Fibroblast of the aortic adventitia (primary cell): ENCODE results near the gene SCLY. TPM values are rescaled to one million over a fixed set of nuclear protein-coding genes. Genes with fewer than 3 reads are reported as not detected.

Experiments used
- DNase-seq: peaks from one replicate; pipeline ENCODE4 v3.0.0-alpha.2; 2010; ENCODE audit warnings: low read depth
- H3K4me3 ChIP-seq: 2 replicates; pipeline ENCODE4 v1.5.1; 2011; ENCODE audit warnings: low read depth, mild to moderate bottlenecking, control low read depth, low read length, moderate library complexity
- total RNA-seq: library from RNA; depleted of rRNA; stranded (reverse); fragments of >200 nt; gene quantifications from 2 replicates; pipeline ENCODE4 v1.2.3, GENCODE V29; 2012; ENCODE audit warnings: low replicate concordance
- TF ChIP-seq, protein P1 (sequence below): IDR thresholded peaks from 2 replicates; pipeline ENCODE4 v1.5.1; 2011; ENCODE audit warnings: mild to moderate bottlenecking, low read length, control low read depth, inconsistent platforms; ENCODE audit not compliant: insufficient read depth

SCLY gene
- total RNA-seq, 1 donor, result 13.0 TPM

DNA sequence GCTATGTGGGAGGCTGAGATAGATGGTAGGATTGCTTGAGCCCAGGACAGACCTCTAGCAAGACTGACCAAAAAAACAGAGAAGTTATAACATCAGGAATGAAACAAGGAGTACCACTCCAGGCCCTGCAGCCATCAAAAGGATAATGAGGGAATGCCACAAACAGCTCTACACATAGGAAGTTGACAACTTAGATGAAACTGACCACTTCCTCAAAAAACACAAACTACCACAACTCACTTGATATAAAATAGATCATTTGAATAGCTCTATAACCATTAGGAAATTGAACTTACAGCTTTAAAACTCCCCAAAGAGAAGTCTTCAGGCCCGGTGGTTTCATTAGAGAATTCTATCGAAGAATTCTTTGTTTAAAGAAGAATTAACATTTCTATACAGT lies 26.4 kb downstream of the SCLY start:
- no peak overlapping the region for H3K4me3 ChIP-seq
- TF ChIP-seq, protein P1, sequence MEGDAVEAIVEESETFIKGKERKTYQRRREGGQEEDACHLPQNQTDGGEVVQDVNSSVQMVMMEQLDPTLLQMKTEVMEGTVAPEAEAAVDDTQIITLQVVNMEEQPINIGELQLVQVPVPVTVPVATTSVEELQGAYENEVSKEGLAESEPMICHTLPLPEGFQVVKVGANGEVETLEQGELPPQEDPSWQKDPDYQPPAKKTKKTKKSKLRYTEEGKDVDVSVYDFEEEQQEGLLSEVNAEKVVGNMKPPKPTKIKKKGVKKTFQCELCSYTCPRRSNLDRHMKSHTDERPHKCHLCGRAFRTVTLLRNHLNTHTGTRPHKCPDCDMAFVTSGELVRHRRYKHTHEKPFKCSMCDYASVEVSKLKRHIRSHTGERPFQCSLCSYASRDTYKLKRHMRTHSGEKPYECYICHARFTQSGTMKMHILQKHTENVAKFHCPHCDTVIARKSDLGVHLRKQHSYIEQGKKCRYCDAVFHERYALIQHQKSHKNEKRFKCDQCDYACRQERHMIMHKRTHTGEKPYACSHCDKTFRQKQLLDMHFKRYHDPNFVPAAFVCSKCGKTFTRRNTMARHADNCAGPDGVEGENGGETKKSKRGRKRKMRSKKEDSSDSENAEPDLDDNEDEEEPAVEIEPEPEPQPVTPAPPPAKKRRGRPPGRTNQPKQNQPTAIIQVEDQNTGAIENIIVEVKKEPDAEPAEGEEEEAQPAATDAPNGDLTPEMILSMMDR, result no peak
- no peak for DNase-seq

DNA sequence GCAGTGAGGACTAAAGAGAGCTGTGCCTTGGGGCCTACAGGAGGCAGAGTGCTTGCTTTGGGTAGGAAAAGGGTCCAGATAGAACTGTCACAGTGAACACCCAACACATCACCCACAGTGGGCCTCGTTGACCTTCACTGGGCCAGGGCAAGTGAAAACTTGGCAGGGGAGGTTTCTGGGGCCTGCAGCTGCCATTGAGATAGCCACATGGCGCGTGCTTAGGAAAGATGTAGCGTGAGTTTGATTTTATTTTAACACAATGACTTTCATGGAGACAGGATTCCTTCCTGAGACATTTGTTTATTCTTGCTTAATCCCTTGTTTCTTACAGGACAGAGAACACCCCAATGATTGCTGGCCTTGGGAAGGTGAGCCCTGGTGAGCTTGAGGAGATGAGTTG lies 30.1 kb downstream of the SCLY start:
- DNase-seq, result no peak
- TF ChIP-seq, protein P1, result no peak
- no peak overlapping the region for H3K4me3 ChIP-seq

DNA sequence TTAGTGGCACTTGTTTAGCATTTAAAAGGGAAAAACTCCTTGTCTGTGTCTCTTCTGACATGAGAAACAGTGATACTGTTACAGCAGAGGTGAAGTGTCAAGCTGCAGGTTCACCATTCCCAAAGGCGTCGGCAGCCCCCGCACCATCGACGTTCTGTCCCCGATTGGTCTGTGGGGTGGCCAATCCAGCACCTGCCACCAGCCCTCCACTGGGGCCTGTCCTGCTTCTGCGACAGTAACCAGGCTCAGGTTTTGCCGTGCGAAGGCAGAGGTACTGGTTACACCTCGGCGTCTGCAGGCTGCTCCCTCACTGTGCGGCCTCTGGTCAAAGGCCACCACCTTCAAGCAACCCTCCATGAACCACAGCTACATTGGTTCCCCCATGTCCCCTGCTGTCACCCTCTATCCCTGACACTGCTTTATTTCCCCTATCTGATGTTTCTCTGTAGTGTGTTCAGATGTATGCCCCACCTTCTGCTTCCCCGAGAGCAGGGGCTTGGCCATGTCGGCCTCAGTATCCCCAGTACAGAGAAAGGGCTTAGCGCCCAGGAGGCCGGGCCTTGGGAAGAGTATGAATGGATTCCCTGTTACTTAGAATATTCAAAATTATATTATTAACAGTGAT lies 30.7 kb downstream of the SCLY start:
- TF ChIP-seq, protein P1, result no peak
- H3K4me3 ChIP-seq, result no peak overlapping the region
- DNase-seq, result no peak

DNA sequence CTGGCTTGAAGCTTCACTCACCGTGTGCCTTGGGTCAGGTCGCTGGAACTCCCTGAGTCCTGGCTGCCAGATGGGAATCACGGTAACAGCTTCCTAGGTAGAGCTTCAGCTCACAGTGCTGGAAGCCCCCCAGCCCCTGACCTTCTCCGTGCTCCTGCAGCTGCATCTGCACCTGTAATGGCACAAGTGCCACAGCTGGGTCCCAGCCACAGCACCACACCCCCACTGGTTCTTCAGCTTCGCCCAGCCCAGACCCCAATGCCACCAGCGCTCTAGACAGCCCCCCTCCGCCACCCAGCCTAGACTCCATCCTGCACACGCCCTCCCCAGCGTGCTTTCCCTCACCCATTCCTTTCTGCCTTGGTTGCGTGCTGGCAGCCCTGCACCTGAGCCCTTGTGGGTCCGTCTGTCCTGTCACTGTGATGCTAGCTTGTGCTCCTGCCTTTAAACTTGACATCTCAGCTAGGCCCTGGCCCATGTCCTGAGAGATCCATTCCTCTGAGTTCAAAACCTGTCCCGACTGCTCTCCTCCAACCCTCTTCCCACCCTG lies 31.8 kb downstream of the SCLY start:
- TF ChIP-seq, protein P1, result no peak
- no peak overlapping the region for H3K4me3 ChIP-seq
- no peak for DNase-seq

DNA sequence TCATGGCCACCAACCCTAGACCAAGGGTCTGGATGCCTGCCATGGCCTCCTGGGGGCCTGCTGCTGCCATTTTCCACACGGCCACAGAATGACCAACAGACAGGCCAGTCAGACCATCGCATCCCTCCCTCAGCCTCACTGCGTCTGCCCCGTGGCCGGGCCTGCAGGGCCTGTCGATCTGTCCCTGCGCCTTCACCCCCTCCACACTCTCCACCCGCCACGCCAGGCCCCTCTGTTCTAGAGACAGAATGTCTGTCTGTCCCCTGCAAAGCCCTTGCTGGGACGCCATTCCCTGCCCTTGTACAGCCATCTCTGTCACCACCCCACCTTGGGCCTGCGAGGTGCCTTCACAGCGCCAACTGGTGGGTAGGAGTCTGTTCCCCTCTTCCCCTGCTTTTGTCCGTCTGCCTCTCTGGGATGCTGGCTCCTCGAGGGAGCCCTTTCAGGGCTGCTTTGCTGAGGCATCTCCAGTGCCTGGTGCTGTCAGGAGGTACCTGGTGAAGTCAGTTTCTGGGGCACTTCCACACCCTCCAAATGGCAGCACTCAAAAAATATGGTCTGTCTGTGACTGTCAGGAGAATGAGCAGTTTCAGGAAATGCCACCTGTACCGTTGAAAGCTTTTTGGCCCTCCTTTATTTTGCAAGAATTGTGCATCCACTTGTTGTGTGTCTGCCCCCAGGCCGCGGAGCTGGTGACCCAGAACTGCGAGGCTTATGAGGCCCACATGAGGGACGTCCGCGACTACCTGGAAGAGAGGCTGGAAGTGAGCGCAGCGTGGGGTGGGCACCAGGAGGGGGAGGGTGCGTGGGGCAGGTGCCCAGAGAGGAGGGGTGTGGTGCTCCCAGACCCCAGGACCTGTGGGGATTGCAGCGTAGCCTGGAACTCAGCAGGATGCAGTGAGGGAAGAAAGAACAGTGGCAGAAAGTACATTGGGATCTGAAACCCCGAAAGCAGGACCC lies 32.7 kb downstream of the SCLY start:
- no peak for DNase-seq
- TF ChIP-seq, protein P1, result no peak
- H3K4me3 ChIP-seq, result no peak overlapping the region

DNA sequence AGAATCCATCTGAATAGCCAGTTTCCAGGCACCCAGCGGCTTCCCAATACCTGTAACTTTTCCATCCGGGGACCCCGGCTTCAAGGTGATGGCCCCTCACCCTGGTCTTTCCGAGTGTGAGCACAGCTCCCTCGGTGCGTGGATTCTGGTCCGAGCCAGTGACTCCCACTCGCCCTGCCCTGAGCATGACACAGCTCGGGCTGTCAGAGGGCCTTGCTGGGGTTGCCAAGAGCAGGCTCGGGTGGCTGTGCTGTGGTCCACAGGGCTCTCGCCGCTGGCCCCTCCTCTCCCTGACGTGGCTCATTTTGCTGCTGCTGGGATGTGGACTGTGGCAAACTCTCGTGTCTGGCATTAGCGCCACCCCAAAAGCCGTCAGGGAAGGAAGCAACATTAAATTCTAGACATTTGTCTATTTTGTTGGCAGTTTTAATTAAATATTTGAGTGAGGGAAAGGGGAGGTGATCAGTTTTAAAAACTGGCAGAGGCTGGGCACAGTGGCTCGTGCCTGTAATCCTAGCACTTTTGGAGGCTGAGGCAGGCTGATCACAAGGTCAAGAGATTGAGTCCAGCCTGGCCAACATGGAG lies 33.7 kb downstream of the SCLY start:
- TF ChIP-seq, protein P1, result no peak
- no peak overlapping the region for H3K4me3 ChIP-seq
- DNase-seq, result no peak
